GM18858 (cell line): ENCODE measurements around the gene TULP4.

Source experiments
- ATAC-seq: cut with Tn5 transposase; IDR thresholded peaks from one replicate; pipeline ENCODE4 v1.9.1; 2021; ENCODE audit not compliant: unreplicated experiment

Gene TULP4

GRCh38 chr6:158357570-158358216, 45.4 kb downstream of the TULP4 start:
- ATAC-seq, result peak; percentile 52

DNA sequence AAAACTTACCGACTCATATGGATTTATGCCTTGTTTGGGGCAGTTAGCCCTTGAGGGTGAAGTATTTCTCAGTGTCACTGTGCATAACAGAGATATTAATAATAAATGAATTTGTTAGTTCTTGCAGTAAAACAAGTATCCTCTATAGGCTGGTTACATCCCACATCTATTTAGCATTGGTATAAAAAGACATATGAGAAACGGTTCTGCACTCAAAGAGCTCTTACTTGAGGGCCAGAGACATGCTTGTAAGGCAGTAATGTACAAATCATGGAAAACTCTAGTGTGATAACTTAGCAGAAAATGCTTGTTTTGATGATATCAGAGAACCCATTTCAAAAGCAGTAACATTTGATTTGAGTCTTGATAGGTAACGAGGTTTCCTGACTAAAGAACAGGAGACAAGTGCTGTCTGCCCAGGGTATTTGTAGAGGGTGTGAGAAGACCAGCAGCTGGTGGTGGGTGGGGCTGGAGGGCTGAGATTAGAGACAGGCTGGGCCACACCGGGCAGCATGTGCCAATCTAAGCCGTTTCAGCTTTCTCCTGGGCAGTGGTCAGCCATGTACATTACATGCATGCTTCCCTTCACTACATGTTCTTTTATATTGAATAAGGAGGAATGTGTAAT, 46.3 kb downstream of the TULP4 start:
- no peak for ATAC-seq

DNA sequence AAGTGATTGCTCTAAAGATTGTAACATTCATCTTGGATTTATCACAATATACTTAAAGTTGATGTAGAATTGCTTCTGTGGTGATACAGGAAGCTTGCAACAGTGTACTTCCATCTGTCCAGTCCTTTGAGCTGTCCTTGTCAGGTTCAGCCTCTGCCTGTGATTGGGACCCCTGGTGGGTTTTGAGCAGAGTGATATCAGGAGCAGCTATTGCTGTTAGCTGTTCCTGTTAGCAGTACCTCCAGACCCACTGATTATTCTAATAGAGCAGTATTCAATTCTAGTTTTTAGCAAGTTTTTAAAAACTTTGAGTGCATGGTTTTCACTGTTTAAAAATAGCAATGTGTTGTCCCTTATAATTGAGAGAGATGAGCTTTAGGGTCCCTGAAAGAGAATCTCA, 48.8 kb downstream of the TULP4 start:
- no peak for ATAC-seq

GRCh38 chr6:158361961-158362669, 49.9 kb downstream of the TULP4 start:
- no peak for ATAC-seq

GRCh38 chr6:158366363-158366762, 54.1 kb downstream of the TULP4 start:
- ATAC-seq, result no peak

DNA sequence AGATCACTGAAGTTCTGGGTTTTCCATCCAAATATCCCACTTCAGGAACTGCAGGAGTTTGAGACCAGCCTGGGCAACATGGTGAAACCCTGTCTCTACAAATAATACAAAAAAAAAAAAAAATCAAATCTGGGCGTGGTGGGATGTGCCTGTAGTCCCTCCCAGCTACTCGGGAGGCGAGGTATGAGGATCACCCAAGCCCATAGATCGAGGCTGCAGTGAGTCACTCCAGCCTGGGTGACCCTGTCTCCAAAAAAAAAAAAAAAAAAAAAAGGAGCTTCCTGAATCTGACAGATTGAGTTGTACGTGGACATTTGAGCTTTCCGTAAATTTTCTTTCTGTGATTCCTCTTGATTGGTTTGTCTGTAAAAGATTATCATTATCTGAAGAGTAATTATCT, 55.6 kb downstream of the TULP4 start:
- ATAC-seq, result no peak

GRCh38 chr6:158369241-158369640, 57.0 kb downstream of the TULP4 start:
- ATAC-seq, result no peak

- ATAC-seq, result no peak
These were observed 58.5 kb downstream of the TULP4 start for GRCh38 chr6:158370805-158371204.

DNA sequence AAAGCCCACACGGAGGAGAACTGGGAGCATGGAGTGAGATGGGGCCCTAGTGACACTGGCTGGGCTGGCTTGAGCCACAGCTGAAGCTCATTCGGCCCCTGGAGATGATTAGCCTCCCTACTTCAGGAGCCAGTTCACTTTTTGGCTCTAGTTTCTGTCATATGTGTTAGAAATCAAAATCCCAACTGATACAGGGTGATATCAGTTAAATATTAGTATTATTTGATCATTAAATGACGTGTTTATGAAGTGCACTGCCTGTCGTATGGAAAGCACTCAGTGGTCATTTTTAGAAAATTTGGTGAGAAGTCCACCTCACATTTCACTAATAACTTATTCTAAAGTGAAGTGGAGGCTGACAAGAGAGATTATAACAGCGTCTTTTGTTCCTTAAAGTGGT, 59.0 kb downstream of the TULP4 start:
- no peak for ATAC-seq

GRCh38 chr6:158372574-158372973, 60.3 kb downstream of the TULP4 start:
- no peak for ATAC-seq

DNA sequence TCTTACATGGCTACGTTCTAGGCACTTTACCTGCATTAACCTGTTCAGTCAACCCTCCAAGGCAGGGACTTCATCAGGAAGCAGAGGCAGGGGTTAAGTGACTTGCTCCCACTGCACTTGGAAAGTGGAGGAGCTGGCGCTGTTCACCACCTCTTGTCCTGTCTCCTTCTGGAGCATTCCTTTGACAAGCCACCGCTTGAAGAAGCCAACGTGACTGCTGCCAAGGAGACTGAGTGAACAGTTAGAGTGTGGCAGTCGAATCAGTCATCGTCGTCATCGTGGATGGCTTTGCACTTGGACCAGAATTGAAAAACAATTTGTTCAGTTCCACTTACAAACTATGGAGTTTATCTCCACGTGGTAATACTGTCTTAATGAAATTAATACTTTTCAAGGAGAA, 60.9 kb downstream of the TULP4 start:
- no peak for ATAC-seq

DNA sequence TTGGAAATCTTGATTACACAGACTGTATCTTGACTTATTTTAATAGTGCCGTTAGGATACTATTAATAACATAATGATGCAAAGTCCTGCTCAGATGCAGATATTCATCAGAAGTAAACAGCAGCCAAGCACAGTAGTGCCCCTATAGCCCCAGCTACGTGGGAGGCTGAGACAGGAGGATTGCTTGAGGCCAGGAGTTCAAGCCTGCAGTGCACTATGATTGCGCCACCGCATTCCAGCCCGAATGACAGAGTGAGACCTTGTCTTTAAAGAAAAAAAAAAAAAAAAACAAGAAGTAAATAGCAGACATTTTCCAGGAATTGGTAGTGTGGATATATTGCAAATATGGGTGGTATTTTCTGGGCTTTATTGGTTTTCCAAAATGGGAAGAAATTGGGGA, 61.8 kb downstream of the TULP4 start:
- no peak for ATAC-seq

DNA sequence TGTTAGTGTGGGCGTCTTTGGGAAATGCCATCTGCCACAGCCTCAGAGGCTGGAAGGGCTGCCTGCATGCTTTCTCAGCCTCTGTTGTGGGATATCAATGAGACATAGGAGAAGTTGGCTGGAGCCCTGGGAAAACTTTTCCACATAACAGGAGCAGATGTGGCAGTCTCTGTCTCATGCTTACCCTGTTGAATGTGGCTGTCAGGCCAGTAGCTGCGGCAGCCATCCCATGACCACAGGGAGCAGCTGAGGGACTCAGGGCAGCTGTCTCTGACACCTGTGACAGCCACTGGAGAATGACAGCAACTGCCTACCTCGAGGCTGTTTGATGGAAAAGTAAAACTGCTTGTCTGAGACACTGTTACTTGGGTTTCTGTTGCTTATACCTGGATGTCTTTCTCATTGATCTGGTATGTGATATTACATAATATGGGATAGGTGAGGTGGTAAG, 64.4 kb downstream of the TULP4 start:
- no peak for ATAC-seq

DNA sequence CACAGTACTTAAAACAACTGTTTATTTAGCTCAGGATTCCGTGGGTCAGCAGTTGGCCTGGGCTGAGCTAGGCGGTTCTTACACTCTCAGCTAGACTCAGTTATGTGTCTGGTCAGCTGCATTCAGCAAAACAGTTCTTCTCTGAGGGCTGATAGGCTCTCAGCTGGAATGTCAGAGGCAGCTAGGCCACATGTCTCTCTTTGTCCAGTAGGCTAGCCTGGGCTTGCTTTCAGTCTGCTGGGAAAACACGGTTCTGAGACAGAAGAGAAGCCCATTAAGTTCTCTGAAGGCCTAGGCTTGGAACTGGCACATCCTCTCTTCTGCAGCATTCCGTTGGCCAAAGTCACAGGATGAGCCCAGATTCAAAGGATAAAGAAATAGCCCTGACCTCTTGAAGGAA, 65.6 kb downstream of the TULP4 start:
- no peak for ATAC-seq

- no peak for ATAC-seq
These were observed 67.1 kb downstream of the TULP4 start for GRCh38 chr6:158379336-158379735.

GRCh38 chr6:158381214-158381613, 68.9 kb downstream of the TULP4 start:
- no peak for ATAC-seq

GRCh38 chr6:158382491-158382890, 70.2 kb downstream of the TULP4 start:
- ATAC-seq, result no peak

DNA sequence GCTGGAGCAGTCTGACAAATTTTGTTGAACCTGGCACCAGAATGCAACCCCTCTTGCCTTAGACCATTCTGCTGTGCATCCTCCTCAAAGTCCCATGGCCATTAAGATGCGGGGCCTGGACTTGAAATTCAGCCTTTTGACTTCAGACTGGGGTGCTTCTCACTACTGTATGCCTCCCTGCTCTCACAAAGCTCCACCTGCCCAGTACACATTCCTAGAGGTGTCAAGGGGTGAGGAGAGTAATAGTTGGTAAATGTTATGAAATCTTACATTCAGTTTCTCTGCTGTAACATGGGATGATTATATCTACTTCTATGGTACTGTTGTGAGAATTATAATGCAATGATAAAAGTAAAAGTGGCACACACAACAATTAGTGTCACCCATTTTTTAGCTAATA, 70.8 kb downstream of the TULP4 start:
- ATAC-seq, result no peak

DNA sequence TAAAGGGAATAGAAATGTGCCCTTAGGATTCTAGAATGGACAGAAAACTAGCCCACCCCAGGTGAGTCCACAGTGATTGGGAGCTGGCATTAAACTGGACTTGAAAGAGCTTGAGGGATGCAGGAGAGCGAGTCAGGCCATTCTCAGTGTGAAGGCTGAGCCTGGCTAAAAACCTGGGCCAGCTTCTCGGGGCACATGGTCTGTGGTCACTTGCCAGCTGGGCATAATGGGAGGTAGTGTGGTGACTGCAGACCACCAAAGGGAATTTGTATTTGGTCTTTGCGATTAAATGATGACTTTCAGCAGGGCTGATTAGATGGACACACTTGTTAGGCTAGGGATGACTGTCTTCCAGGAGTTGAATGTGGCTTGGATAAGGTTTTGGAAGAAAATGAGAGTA, 71.3 kb downstream of the TULP4 start:
- no peak for ATAC-seq

- ATAC-seq, result no peak
These were observed 72.4 kb downstream of the TULP4 start for GRCh38 chr6:158384671-158385110.

DNA sequence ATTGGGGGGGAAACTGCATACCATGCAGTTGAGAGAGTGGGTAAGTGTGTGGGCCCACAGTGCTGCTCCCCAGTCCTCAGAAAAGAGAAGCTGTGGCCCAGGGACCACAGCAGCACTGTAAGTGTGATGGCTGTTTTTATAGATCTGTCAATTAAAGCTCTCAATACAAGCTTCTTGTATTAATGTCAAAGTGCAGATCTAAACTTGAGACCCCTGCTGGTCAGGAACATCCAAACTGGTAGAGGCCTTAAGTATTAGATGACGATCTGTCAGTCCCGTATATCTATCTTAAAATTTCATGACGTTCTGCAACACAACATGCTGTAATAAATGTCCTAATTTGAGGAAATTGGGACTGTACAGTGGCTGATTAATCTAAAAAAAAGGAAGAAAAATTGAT, 74.8 kb downstream of the TULP4 start:
- no peak for ATAC-seq

DNA sequence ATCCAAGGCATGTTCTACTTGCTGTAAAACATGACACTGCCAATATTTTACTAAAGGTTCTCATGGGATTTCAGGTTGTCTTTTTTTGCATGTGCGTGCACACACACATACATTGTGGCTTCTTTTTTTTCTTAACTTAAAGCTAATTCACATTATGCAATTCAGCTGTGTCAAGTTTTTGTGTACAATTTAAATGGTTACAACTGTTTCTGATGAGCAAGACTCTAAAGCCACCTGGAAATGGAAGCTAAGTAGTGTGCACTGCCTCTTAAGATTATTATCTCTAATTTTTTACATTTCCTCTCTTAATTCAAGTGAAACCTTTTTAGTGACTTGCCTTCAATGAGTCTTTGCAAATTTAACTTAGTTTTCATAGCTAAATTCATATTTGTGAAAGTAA, 75.3 kb downstream of the TULP4 start:
- no peak for ATAC-seq
